ENCODE data around the gene CAVIN1. TPM values are rescaled to one million over a fixed set of nuclear protein-coding genes. Genes with fewer than 3 reads are reported as not detected.
"Not testable (repeated sequence)": the region's sequence is repeated elsewhere in the genome, so short reads cannot be mapped to it uniquely, and the experiment has no call there.

Gene CAVIN1
- total RNA-seq, 1 donor, result 95.1 TPM

DNA sequence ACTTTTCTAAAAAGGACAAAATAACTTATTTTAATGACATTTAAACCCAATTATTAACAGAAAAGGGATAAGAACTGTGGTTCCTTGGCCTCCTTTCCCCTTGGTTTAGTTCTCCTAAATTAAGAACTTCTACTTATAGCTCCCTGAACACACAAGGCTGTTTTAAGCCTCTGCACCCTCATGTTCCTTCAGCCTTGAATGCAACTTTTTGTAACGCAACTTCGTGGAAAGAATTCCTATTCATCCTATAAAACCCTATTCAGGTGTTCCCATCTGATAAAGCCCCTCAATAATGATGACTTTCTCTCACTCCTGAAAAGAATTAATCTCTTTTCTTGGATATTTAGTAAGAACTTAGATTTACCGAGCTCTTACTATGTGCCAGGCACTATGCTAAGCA lies 41.2 kb downstream of the CAVIN1 start:
- DNase-seq (ENCODE audit: low read depth in 2 of 3, low spot score in 2 of 3), result no peak

GRCh38 chr17:42380935-42381334 lies 42.1 kb downstream of the CAVIN1 start:
- no peak for DNase-seq (ENCODE audit: low read depth in 2 of 3, low spot score in 2 of 3)

- peak in 1 of 3 donors; percentile 35 for DNase-seq (ENCODE audit: low read depth in 2 of 3, low spot score in 2 of 3)
Measured at GRCh38 chr17:42378959-42379594, 44.0 kb downstream of the CAVIN1 start.

GRCh38 chr17:42378359-42378958 lies 44.6 kb downstream of the CAVIN1 start:
- no peak for DNase-seq (ENCODE audit: low read depth in 2 of 3, low spot score in 2 of 3)

GRCh38 chr17:42373896-42374295 lies 49.2 kb downstream of the CAVIN1 start:
- no peak for DNase-seq (ENCODE audit: low read depth in 2 of 3, low spot score in 2 of 3)

DNA sequence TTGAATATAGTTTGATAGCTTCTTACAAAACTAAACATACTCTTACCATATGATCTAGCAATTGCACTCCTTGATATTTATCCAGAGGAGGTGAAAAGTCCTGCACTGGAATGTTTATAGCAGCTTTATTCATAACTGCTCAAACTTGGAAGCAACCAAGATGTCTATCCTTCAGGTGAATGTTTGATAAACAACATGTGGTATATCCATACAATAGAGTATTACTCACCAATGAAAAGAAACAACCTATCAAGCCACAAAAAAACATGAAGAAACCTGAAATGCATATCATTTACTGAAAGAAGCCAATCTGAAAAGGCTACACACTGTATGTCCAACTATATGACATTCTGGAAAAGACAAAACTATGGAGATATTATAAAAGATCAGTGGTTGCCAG lies 50.9 kb downstream of the CAVIN1 start:
- no peak for DNase-seq (ENCODE audit: low read depth in 2 of 3, low spot score in 2 of 3)

DNA sequence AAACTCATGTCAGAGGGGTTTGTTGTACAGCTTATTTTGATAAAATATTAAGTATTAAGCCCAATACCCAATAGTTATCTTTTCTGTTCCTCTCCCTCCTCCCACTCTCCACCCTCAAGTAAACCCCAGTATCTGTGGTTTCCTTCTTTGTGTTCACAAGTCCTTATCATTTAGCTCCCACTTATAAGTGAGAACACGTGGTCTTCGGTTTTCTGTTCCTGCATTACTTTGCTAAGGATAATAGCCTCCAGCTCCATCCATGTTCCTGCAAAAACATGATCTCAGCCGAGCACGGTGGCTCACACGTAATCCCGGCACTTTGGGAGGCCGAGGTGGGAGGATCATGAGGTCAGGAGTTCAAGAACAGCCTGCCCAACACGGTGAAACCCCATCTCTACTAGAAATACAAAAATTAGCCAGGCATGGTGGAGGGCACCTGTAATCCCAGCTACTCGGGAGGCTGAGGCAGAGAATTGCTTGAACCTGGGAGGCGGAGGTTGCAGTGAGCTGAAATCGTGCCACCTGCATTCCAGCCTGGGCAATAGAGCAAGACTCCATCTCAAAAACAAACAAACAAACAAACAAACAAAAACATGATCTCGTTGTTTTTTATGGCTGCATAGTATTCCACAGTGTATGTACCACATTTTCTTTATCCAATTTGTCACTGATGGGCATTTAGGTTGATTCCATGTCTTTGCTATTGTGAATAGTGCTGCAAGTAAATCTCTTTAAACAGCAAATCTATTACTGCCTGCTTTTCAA lies 54.1 kb downstream of the CAVIN1 start:
- not testable (repeated sequence) for DNase-seq (ENCODE audit: low read depth in 2 of 3, low spot score in 2 of 3)

- DNase-seq (ENCODE audit: low read depth in 2 of 3, low spot score in 2 of 3), result not testable (repeated sequence)
Measured at GRCh38 chr17:42368310-42368709, 54.7 kb downstream of the CAVIN1 start.

DNA sequence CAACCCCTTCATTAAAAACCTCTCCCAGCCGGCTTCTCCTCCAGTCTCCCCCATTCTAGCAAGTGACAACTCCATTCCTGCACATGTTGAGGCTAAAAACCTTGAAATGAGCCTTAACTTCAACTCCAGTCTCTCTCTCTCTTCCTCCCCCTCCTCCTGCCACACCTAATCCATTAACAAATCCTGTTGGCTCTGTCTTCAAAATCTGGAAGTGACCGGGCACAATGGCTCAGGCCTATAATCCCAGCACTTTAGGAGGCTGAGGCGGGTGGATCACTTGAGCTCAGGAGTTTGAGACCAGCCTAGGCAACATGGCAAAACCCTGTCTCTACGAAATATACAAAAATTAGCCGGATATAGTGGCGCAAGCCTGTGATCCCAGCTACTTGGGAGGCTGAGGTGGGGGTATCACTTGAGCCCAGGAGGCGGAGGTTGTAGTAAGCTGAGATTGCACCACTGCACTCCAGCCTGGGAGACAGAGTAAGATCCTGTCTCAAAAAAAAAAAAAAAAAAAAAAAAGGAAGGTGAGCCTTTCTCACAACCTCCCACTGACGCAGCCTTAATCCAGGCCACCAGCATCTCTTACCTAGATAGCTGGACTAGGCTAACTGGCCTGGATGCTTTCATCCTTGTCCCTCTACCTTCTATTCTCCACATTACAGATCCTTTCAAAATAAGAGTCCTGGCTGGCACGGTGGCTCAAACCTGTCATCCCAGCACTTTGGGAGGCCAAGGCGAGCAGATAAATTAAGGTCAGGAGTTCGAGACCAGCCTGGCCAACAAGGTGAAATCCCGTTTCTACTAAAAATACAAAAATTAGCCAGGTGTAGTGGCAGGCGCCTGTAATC lies 56.7 kb downstream of the CAVIN1 start:
- DNase-seq (ENCODE audit: low read depth in 2 of 3, low spot score in 2 of 3), result not testable (repeated sequence)

DNA sequence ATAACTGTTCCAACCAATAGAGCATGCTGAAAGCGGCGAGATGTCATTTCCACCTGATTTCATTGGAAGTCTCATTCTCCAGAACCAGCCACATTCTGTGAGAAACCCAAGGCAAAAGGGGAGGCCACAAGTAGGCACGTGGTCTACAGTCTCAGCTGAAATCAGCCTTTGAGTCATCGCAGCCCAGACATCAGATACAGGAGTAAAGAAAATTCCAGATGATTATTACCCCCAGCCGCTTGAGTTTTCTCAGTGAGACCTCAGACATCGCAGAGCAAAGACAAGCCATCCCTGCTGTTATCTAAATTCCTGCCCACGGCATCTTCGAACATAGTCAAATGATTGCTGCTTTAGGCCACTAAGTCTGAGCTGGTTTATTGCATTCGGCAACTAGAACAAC lies 57.9 kb downstream of the CAVIN1 start:
- no peak for DNase-seq (ENCODE audit: low read depth in 2 of 3, low spot score in 2 of 3)

DNA sequence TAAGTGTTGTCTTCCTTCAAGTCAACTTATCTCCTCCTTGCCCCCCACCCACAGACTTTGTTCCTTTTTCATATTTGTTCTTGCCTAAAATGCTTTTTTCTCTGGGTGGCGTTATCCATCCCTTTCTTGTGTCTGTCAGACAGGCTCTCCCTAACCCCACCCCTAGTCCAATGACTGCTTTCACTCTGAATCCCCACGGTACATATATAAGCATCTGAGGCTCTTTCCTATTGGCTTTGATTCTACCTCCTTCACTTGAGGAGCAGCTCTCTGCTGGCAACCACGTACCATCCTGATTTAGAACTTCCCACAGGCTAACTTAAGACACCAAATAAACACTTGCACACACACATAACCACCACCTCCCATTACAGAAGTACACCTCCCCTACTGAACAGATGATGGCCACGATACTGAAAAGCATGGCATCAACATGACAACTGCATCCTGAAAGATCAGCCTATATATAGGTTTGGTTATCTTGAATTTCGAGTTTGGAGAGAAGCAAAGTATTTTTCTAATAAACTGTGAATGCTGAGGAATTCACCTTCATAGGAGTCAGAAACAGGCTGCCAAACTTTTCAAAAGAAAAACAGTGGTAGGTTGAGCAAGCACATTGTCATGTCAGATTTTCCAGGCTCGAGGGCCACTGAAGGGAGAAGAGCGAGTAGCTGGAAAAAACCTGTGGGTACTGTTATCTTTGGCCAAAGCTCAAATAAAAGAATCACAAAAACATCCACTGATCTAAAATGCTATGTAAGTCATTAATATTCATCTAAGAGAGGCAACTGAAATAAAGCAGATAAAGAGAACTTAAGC lies 59.1 kb downstream of the CAVIN1 start:
- DNase-seq (ENCODE audit: low read depth in 2 of 3, low spot score in 2 of 3), result peak in 1 of 3 donors; percentile 57

- no peak for DNase-seq (ENCODE audit: low read depth in 2 of 3, low spot score in 2 of 3)
Measured at GRCh38 chr17:42363231-42363630, 59.8 kb downstream of the CAVIN1 start.

DNA sequence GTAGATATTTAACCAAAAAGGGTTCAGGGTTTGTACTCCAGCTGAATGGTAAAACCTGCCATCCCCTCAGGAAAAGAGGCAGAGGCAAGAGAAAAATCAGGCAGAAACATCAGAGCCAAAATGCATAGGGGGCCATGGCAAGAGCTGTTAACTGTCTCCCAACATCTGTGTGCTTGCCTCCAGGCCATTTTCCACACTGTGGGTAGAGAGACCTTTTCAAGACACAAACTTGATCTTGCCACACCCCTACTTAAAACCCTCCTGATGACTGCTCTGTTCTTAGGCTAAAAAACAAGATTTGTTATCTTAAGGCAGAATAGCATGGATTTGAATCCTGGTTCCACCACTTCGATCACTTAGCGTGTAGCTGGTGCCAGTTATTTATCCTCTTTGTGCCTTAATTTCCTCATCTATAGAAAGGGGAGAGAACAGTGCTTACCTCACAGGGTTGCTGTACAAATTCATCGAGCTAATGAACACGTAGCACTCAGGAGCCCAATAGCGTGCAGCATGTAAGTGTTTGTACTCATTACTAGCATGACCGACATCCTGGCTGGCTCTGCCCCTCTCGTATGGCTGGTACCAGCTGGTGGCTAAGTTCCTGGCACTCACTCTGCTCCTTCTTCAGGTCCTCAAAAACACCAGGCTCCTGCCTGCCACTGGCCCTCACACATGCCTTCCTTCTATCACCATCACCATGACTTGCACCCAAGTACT lies 60.7 kb downstream of the CAVIN1 start:
- DNase-seq (ENCODE audit: low read depth in 2 of 3, low spot score in 2 of 3), result no peak

- no peak for DNase-seq (ENCODE audit: low read depth in 2 of 3, low spot score in 2 of 3)
Measured at GRCh38 chr17:42361781-42362186, 61.3 kb downstream of the CAVIN1 start.

GRCh38 chr17:42360388-42360787 lies 62.7 kb downstream of the CAVIN1 start:
- DNase-seq (ENCODE audit: low read depth in 2 of 3, low spot score in 2 of 3), result not testable (repeated sequence)

- no peak for DNase-seq (ENCODE audit: low read depth in 2 of 3, low spot score in 2 of 3)
Measured at GRCh38 chr17:42359133-42359532, 63.9 kb downstream of the CAVIN1 start.

DNA sequence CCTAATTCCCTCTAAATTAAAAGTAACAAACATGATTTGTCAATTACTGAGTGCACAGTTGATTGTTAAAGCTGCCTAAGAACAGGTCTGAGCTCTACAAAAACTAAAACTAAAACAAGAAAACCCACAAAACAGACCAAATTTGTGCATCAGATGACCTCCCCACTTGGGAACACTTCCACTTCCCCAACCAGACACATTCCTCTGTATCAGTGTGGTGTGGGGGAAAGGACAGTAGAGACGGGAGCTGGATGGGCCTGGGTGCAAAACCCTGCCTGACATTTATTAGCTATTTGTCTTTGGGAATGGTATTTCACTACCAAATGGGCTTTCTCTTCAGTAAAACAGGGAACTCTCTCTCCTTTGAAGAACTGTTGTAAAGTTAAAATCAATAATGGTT lies 64.6 kb downstream of the CAVIN1 start:
- DNase-seq (ENCODE audit: low read depth in 2 of 3, low spot score in 2 of 3), result no peak

- DNase-seq (ENCODE audit: low read depth in 2 of 3, low spot score in 2 of 3), result no peak
Measured at GRCh38 chr17:42354956-42355843, 67.9 kb downstream of the CAVIN1 start.
